SJSA1 (cell line): ENCODE measurements around the gene FSCB. TPM values are rescaled to one million over a fixed set of nuclear protein-coding genes. Genes with fewer than 3 reads are reported as not detected.
"Not testable (repeated sequence)": the region's sequence is repeated elsewhere in the genome, so short reads cannot be mapped to it uniquely, and the experiment has no call there.

Experiments
- DNase-seq, 2 experiments: peaks; one replicate each; pipeline ENCODE4 v3.0.0-alpha.2; 2015 to 2020; ENCODE audit warnings: low spot score in 2 of 2, low read depth in 1 of 2
- H3K27ac ChIP-seq: fragments of 250-450 bp; sonication (Bioruptor Pico); 2 replicates; pipeline ENCODE4 v1.5.1; 2020; ENCODE audit warnings: mild to moderate bottlenecking, moderate library complexity
- H3K27me3 ChIP-seq: fragments of 250-450 bp; sonication (Bioruptor Pico); replicated peaks from 2 replicates; pipeline ENCODE4 v1.5.1; 2020; ENCODE audit warnings: mild to moderate bottlenecking, moderate library complexity
- H3K36me3 ChIP-seq: fragments of 250-450 bp; sonication (Bioruptor Pico); 2 replicates; pipeline ENCODE4 v1.5.1; 2020; ENCODE audit warnings: mild to moderate bottlenecking
- H3K4me1 ChIP-seq: fragments of 250-450 bp; sonication (Bioruptor Pico); replicated peaks from 2 replicates; pipeline ENCODE4 v1.6.1; 2021; ENCODE audit warnings: mild to moderate bottlenecking
- H3K4me3 ChIP-seq: fragments of 250-450 bp; sonication (Bioruptor Pico); 2 replicates; pipeline ENCODE4 v1.5.1; 2020; ENCODE audit warnings: mild to moderate bottlenecking
- H3K9me3 ChIP-seq: fragments of 250-450 bp; sonication (Bioruptor Pico); replicated peaks from 2 replicates; pipeline ENCODE4 v1.5.1; 2020; ENCODE audit warnings: mild to moderate bottlenecking
- total RNA-seq: library from RNA; depleted of rRNA; stranded (reverse); fragments of >200 nt; shearing (Covaris generic); gene quantifications from 2 replicates; pipeline ENCODE4 v1.2.3, GENCODE V29; 2014; rRNA removed

Gene FSCB
- total RNA-seq: not detected in 2 replicates

DNA sequence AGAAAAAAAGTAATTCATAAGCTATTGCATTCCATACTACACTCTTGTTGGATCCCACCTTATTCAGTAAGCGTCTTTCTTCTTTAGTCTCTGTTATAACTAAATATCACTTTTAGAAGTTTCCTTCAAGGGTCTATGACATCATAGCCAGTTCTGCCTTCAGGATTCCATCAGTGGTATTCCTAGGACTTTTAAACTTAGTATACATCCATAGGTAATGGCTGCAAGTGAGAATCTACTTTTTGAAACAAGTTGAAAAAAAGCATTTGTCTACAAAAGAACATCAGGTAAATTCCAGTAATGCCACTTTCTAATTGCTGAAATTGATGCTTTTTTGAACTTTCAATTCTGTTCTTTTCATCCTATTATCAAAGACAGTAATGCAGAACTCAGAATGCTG lies at the start of gene FSCB:
Gene FSCB (minus strand): TSS at position 101 of the 400 bp plus-strand sequence. CDS start 296 bp downstream, outside the sequence.
- no peaks in the 10 kb centered on the region for H3K27me3 ChIP-seq
- no peaks in the 10 kb centered on the region for H3K9me3 ChIP-seq
- no peaks in the 10 kb centered on the region for H3K36me3 ChIP-seq
- H3K4me1 ChIP-seq: no peaks in the 10 kb centered on the region
- no peak for DNase-seq
- no peak within 1 kb of the TSS for H3K4me3 ChIP-seq
- no peak within 1 kb of the TSS for H3K27ac ChIP-seq

GRCh38 chr14:44531658-44532057 lies 24.6 kb upstream of the FSCB start:
- Histone ChIP-seq H3K4me1 (no peaks in the 10 kb centered on the region), H3K36me3 (no peaks in the 10 kb centered on the region), H3K27me3 (no peaks in the 10 kb centered on the region), H3K4me3 (no peak overlapping the region), H3K27ac (no peak overlapping the region), H3K9me3 (no peaks in the 10 kb centered on the region)
- DNase-seq: no peak

GRCh38 chr14:44530475-44530874 lies 23.4 kb upstream of the FSCB start:
- H3K27ac ChIP-seq: no peak overlapping the region
- H3K36me3 ChIP-seq: no peaks in the 10 kb centered on the region
- H3K4me1 ChIP-seq: no peaks in the 10 kb centered on the region
- H3K4me3 ChIP-seq: no peak overlapping the region
- no peak for DNase-seq
- no peaks in the 10 kb centered on the region for H3K27me3 ChIP-seq
- no peaks in the 10 kb centered on the region for H3K9me3 ChIP-seq

- H3K4me3 ChIP-seq: no peak overlapping the region
- no peaks in the 10 kb centered on the region for H3K27me3 ChIP-seq
- DNase-seq: no peak
- H3K4me1 ChIP-seq: no peaks in the 10 kb centered on the region
- no peak overlapping the region for H3K27ac ChIP-seq
- H3K36me3 ChIP-seq: no peaks in the 10 kb centered on the region
- H3K9me3 ChIP-seq: no peaks in the 10 kb centered on the region
Observed at GRCh38 chr14:44529026-44529425, 21.9 kb upstream of the FSCB start.

DNA sequence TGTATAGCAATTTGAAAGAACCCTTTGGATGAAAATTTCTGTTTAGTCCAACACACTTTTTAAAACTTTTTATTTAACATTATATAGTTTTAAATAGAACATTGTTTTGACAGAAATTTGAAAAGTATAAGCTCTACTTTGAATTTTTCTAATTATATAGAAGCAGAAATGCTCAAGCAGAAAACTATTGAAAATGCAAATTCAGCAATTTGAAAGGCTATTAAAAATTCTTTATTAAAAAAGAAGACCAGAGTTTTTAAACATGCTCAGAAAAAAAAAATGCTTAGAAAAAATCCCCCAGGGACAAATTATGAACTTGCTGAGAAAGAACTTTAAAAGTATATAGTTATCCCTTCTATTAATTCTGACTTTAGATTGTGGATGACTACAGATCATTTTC lies 21.1 kb upstream of the FSCB start:
- no peak for DNase-seq
- no peaks in the 10 kb centered on the region for H3K27me3 ChIP-seq
- H3K9me3 ChIP-seq: no peaks in the 10 kb centered on the region
- no peak overlapping the region for H3K4me3 ChIP-seq
- no peaks in the 10 kb centered on the region for H3K36me3 ChIP-seq
- no peaks in the 10 kb centered on the region for H3K4me1 ChIP-seq
- H3K27ac ChIP-seq: no peak overlapping the region

GRCh38 chr14:44525237-44525636 lies 18.2 kb upstream of the FSCB start:
- H3K4me1 ChIP-seq: no peaks in the 10 kb centered on the region
- no peaks in the 10 kb centered on the region for H3K27me3 ChIP-seq
- no peak for DNase-seq
- H3K36me3 ChIP-seq: no peaks in the 10 kb centered on the region
- no peaks in the 10 kb centered on the region for H3K9me3 ChIP-seq
- no peak overlapping the region for H3K4me3 ChIP-seq
- H3K27ac ChIP-seq: no peak overlapping the region

DNA sequence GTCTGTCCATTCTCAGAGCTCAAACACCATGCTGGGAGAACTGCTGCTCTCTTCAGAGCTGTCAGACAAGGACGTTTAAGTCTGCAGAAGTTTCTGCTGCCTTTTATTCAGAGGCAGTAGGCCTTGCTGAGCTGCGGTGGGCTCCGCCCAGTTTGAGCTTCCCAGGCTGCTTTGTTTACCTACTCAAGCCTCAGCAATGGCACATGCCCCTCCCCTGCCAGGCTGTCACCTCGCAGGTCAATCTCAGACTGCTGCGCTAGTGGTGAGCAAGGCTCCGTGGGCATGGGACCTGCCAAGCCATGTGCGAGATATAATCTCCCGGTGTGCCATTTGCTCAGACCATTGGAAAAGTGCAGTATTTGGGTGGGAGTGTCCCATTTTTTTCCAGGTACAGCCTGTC lies 8.6 kb upstream of the FSCB start:
- not testable (repeated sequence) for H3K4me3 ChIP-seq, H3K36me3 ChIP-seq, H3K27ac ChIP-seq, H3K9me3 ChIP-seq, DNase-seq, H3K27me3 ChIP-seq, H3K4me1 ChIP-seq

GRCh38 chr14:44508834-44509233 lies 1.8 kb upstream of the FSCB start:
- Histone ChIP-seq H3K36me3 (no peaks in the 10 kb centered on the region), H3K9me3 (no peaks in the 10 kb centered on the region), H3K4me1 (no peaks in the 10 kb centered on the region), H3K27ac (no peak overlapping the region), H3K27me3 (no peaks in the 10 kb centered on the region), H3K4me3 (no peak overlapping the region)
- no peak for DNase-seq

- Histone ChIP-seq H3K36me3 (no peaks in the 10 kb centered on the region), H3K4me1 (no peaks in the 10 kb centered on the region), H3K9me3 (no peaks in the 10 kb centered on the region), H3K27ac (no peak overlapping the region), H3K4me3 (no peak overlapping the region), H3K27me3 (no peaks in the 10 kb centered on the region)
- no peak for DNase-seq
Observed at GRCh38 chr14:44505588-44505987, 1.5 kb downstream of the FSCB start.

DNA sequence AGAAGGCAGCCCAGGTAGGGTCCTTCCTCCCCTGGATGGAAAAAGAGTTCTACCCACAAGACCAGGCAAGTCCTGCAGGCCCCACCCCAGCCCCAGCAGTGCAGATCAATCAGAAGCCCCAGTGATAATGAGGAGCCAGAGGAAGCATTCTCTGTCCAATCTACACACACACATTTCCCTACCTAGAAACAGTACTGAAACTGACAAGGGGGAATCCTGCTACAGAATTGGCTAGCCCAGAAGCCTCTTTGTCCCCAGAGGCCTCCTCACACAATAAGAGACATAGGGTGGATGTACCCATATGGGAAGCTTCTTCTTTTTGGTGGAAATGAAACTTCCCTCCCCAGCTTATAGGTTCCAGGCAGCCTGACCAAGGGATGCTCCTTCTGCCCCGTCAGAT lies 9.9 kb downstream of the FSCB start:
- no peak overlapping the region for H3K27ac ChIP-seq

DNA sequence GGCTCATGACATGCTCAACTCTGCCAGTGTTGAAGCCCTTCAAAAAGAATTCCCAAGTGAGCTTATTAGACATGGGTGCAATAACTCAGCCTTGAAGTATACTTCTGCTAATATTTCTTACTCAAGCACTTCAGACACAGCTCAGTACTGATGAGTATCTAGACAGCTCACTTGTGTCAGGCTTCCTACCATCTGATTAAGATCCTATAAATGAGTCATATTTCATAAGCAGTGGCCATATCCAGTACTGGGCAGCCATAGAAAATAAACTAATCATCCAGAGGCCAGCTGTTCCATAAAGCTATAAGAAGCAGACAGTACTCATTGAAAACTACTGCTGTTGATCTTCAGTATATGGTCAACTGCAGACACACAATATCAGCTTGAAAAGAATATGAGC lies 12.9 kb downstream of the FSCB start:
- H3K27ac ChIP-seq: no peak overlapping the region
- no peaks in the 10 kb centered on the region for H3K36me3 ChIP-seq
- DNase-seq: no peak

More for the DNA sequence above, 9.9 kb downstream of the FSCB start:
- Histone ChIP-seq H3K9me3 (no peaks in the 10 kb centered on the region), H3K27me3 (no peaks in the 10 kb centered on the region), H3K4me3 (no peak overlapping the region), H3K36me3 (no peaks in the 10 kb centered on the region), H3K4me1 (no peaks in the 10 kb centered on the region)
- DNase-seq: no peak

DNA sequence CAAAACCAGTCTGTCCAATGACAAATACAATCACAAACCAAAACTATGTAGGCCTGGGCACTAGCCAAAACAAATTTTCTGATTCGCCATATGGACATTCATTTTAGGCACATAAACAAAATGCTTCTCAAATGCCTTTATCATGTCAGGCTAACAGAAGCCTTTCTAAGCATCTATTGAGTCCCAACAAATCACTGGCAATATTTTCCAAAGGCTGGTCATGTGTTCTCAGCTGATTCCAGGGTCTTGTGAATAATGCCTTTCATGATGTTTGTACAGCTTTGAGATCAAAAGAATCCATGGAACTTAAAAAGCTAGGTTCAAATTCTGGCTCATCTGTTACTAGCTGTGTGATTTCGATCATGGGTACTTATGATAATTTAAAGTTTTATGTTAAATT lies 16.1 kb downstream of the FSCB start:
- no peak for DNase-seq
- Histone ChIP-seq H3K27ac (no peak overlapping the region), H3K27me3 (no peaks in the 10 kb centered on the region), H3K36me3 (no peaks in the 10 kb centered on the region), H3K4me1 (no peaks in the 10 kb centered on the region), H3K9me3 (no peaks in the 10 kb centered on the region), H3K4me3 (no peak overlapping the region)

More for the DNA sequence above, 12.9 kb downstream of the FSCB start:
- Histone ChIP-seq H3K4me3 (no peak overlapping the region), H3K4me1 (no peaks in the 10 kb centered on the region), H3K9me3 (no peaks in the 10 kb centered on the region), H3K27me3 (no peaks in the 10 kb centered on the region)

- H3K27ac ChIP-seq: no peak overlapping the region
- no peaks in the 10 kb centered on the region for H3K36me3 ChIP-seq
- no peak overlapping the region for H3K4me3 ChIP-seq
- H3K9me3 ChIP-seq: no peaks in the 10 kb centered on the region
- H3K27me3 ChIP-seq: no peaks in the 10 kb centered on the region
- no peaks in the 10 kb centered on the region for H3K4me1 ChIP-seq
- DNase-seq: no peak
Observed at GRCh38 chr14:44477953-44478352, 29.1 kb downstream of the FSCB start.

DNA sequence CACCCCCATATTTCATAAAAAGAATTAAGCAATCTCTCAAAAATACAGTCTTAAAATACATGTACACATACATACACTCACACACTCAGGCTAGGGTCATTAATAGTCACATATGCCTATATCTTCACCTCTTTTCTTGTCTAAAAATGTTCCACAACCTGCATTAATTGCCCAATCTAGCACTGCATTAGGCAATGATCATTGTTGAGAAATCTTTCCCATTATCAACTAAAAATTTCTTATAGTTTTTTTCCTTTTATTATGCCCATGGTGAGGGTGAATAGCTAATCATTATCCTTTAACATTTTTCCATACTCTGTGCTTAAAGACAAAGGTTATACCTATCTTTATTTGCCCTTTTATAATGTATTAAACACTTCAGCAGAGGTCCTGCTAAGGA lies 38.3 kb downstream of the FSCB start:
- Histone ChIP-seq H3K4me3 (no peak overlapping the region), H3K27ac (no peak overlapping the region), H3K36me3 (no peaks in the 10 kb centered on the region), H3K4me1 (no peaks in the 10 kb centered on the region), H3K9me3 (no peaks in the 10 kb centered on the region), H3K27me3 (no peaks in the 10 kb centered on the region)
- DNase-seq: no peak

DNA sequence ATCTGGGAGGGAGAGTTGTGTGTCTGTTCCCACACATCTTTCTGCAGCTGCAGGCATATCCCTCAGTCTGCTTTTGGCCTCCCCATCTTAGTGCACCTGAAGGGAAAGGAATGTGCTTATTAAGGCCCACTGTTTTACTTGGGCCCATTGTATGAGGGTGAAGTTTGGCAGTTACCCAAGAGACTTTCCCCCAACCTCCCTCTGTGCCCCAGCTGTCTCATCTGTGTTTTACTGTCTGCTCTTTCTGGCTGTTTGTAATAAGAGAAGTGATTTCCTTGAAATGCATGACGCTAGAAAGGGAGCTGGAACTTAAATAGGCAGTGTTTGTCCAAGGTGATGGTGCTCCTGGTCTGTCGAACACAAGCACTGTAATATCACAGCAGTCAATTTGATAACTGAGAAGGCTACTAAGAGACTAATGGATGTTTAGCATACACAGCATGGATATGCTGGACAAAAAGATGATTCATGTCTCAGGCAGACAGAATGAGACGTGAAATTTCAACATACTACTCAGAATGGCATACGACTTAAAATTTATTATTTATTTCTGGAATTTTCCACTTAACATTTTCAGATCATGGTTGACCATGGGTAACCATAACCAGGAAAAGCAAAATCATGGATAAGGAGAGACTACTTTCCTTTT lies 43.6 kb downstream of the FSCB start:
- Histone ChIP-seq H3K4me1 (no peaks in the 10 kb centered on the region), H3K36me3 (no peaks in the 10 kb centered on the region), H3K9me3 (no peaks in the 10 kb centered on the region), H3K27ac (no peak overlapping the region), H3K27me3 (no peaks in the 10 kb centered on the region), H3K4me3 (no peak overlapping the region)
- no peak for DNase-seq
